Neural cell (in vitro differentiated cells): ENCODE data around the gene AP3S2. TPM values are rescaled to one million over a fixed set of nuclear protein-coding genes. Genes with fewer than 3 reads are reported as not detected.

Source experiments
- H2AFZ ChIP-seq: fragments of 200-600, 300-800 bp; sonication (generic), shearing (Covaris generic); 2 replicates; pipeline ENCODE4 v1.6.0; 2014; ENCODE audit warnings: low read depth, mild to moderate bottlenecking, antibody characterized with exemption, low read length, moderate library complexity
- H3F3A ChIP-seq: fragments of 200-600 bp; shearing (Covaris generic); 2 replicates; pipeline ENCODE4 v1.6.1; 2016; ENCODE audit warnings: mild to moderate bottlenecking, moderate library complexity, mixed read lengths, antibody characterized with exemption, low read length; ENCODE audit not compliant: insufficient read depth, poor library complexity, severe bottlenecking
- H3K27ac ChIP-seq: fragments of 200-600, 300-800 bp; sonication (generic), shearing (Covaris generic); 2 replicates; pipeline ENCODE4 v1.5.1; 2014; ENCODE audit warnings: mild to moderate bottlenecking, low read length, moderate library complexity
- H3K27me3 ChIP-seq: fragments of 300-800, 200-600 bp; sonication (generic), shearing (Covaris generic); 2 replicates; pipeline ENCODE4 v1.6.0; 2014; ENCODE audit warnings: mild to moderate bottlenecking, low read depth, low read length, moderate library complexity; ENCODE audit not compliant: insufficient read depth
- H3K36me3 ChIP-seq: fragments of 300-800, 200-600 bp; sonication (generic), shearing (Covaris generic); 2 replicates; pipeline ENCODE4 v1.5.1; 2014; ENCODE audit warnings: mild to moderate bottlenecking, antibody characterized with exemption, low read length, moderate library complexity; ENCODE audit not compliant: insufficient read depth
- H3K4me2 ChIP-seq: fragments of 300-800, 200-600 bp; sonication (generic), shearing (Covaris generic); 2 replicates; pipeline ENCODE4 v1.6.0; 2014; ENCODE audit warnings: mild to moderate bottlenecking, low read length
- H3K4me3 ChIP-seq: fragments of 300-800, 200-600 bp; sonication (generic), shearing (Covaris generic); 2 replicates; pipeline ENCODE4 v1.5.1; 2014; ENCODE audit warnings: mild to moderate bottlenecking, low read length, moderate library complexity
- H3K79me2 ChIP-seq: fragments of 200-600 bp; shearing (Covaris generic); replicated peaks from 2 replicates; pipeline ENCODE4 v1.6.0; 2014; ENCODE audit warnings: mild to moderate bottlenecking, low read length, moderate library complexity; ENCODE audit not compliant: insufficient read depth
- H3K9ac ChIP-seq: fragments of 300-800, 200-600 bp; sonication (generic), shearing (Covaris generic); 2 replicates; pipeline ENCODE4 v1.6.1; 2016; ENCODE audit warnings: mild to moderate bottlenecking, low read length, mixed read lengths
- H3K9me2 ChIP-seq: fragments of 200-600 bp; shearing (Covaris generic); 2 replicates; pipeline ENCODE4 v1.6.1; 2016; ENCODE audit warnings: mild to moderate bottlenecking, low read length, mixed read lengths; ENCODE audit not compliant: insufficient read depth
- H3K9me3 ChIP-seq: fragments of 200-600, 300-800 bp; sonication (generic), shearing (Covaris generic); 2 replicates; pipeline ENCODE4 v1.6.1; 2016; ENCODE audit warnings: mild to moderate bottlenecking, mixed run types, low read length, moderate library complexity, mixed read lengths
- H4K20me1 ChIP-seq: fragments of 200-600 bp; shearing (Covaris generic); 2 replicates; pipeline ENCODE4 v1.6.1; 2016; ENCODE audit warnings: mild to moderate bottlenecking, mixed run types; ENCODE audit not compliant: insufficient read depth
- EP300 ChIP-seq: fragments of 450-650 bp; conservative IDR thresholded peaks from 2 replicates; pipeline ENCODE4 v1.6.1; 2014; ENCODE audit warnings: antibody characterized with exemption, mild to moderate bottlenecking, moderate library complexity; ENCODE audit not compliant: poor library complexity, severe bottlenecking
- EZH2 ChIP-seq: fragments of 200-600, 300-800 bp; shearing (Covaris generic), sonication (generic); IDR thresholded peaks from 2 replicates; pipeline ENCODE4 v1.6.1; 2014; ENCODE audit warnings: antibody characterized with exemption, low read length, borderline replicate concordance, mild to moderate bottlenecking; ENCODE audit not compliant: insufficient read depth, poor library complexity, severe bottlenecking
- MXI1 ChIP-seq: fragments of 450-650 bp; conservative IDR thresholded peaks from 2 replicates; pipeline ENCODE4 v1.6.1; 2014; ENCODE audit warnings: antibody characterized with exemption, mild to moderate bottlenecking; ENCODE audit not compliant: poor library complexity, severe bottlenecking
- POLR2AphosphoS5 ChIP-seq: IDR thresholded peaks from 2 replicates; pipeline ENCODE4 v1.6.1; 2012
- RAD21 ChIP-seq: fragments of 450-650 bp; conservative IDR thresholded peaks from 2 replicates; pipeline ENCODE4 v1.6.1; 2014; ENCODE audit warnings: antibody characterized with exemption, mild to moderate bottlenecking, moderate library complexity
- SMC3 ChIP-seq: fragments of 450-650 bp; conservative IDR thresholded peaks from 2 replicates; pipeline ENCODE4 v1.6.1; 2014; ENCODE audit warnings: antibody characterized with exemption, mild to moderate bottlenecking, moderate library complexity; ENCODE audit not compliant: poor library complexity
- TAF1 ChIP-seq: IDR thresholded peaks from 2 replicates; pipeline ENCODE4 v1.6.1; 2012; ENCODE audit warnings: low read depth
- polyA plus RNA-seq: library from polyadenylated mRNA; depleted of rRNA; stranded (reverse); fragments of >200 nt; gene quantifications from 2 replicates; pipeline ENCODE4 v1.2.3, GENCODE V29; 2014
- TF ChIP-seq, protein P1 (sequence below): IDR thresholded peaks from 2 replicates; pipeline ENCODE4 v1.6.1; 2012; ENCODE audit warnings: borderline replicate concordance
- TF ChIP-seq, protein P2 (sequence below): fragments of 450-650 bp; IDR thresholded peaks from 2 replicates; pipeline ENCODE4 v1.5.1; 2014; ENCODE audit warnings: antibody characterized with exemption, mild to moderate bottlenecking, moderate library complexity; ENCODE audit not compliant: poor library complexity, severe bottlenecking

AP3S2 gene
- polyA plus RNA-seq, 1 donor from 2014 or later = 47.6 TPM

DNA sequence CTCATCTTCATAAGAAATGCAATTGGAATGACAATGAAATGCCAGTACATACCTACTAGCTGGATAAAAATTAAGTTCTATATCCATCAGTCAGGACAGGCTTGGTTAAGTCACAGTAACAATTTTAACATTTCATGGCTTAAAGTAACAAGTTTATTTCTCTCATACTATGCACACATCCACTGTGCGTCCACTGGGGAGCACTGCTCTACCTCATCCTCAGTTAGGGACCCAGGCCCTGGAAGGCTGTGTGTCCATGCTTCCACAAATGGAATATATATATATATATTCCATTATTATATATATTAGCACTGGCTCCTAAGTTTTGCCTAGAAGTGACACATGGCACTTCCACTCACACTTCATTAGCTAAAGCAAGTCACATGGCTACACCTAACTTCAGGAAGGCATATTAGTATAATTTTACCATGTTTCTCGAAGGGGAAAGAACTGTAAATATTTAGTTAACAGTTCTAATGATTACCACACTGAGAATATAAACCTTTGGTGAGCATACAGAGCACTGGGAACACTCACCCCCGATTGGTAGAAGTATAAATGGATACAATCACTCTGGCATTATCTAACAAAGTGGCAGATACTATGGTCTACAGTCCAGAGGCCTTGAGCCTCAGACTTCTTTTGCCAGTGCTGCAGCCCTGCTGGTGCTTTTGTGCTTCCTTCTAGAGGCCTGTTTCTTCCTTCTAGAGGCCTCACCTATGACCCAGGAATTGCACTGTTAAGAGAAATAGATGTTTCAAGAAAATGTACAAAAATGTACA lies 28.6 kb downstream of the AP3S2 start:
- Histone ChIP-seq H3K27ac (no peak overlapping the region), H3K9ac (no peak overlapping the region), H3K36me3 (peaks cover 8% of the 10 kb centered on the region), H3K4me3 (no peak overlapping the region), H2AFZ (no peak overlapping the region), H3K9me2 (no peaks in the 10 kb centered on the region), H3K79me2 (no peaks in the 10 kb centered on the region), H3F3A (no peaks in the 10 kb centered on the region), H3K9me3 (no peaks in the 10 kb centered on the region), H3K27me3 (no peaks in the 10 kb centered on the region), H4K20me1 (no peaks in the 10 kb centered on the region), H3K4me2 (no peak overlapping the region)
- TF ChIP-seq, protein P1, sequence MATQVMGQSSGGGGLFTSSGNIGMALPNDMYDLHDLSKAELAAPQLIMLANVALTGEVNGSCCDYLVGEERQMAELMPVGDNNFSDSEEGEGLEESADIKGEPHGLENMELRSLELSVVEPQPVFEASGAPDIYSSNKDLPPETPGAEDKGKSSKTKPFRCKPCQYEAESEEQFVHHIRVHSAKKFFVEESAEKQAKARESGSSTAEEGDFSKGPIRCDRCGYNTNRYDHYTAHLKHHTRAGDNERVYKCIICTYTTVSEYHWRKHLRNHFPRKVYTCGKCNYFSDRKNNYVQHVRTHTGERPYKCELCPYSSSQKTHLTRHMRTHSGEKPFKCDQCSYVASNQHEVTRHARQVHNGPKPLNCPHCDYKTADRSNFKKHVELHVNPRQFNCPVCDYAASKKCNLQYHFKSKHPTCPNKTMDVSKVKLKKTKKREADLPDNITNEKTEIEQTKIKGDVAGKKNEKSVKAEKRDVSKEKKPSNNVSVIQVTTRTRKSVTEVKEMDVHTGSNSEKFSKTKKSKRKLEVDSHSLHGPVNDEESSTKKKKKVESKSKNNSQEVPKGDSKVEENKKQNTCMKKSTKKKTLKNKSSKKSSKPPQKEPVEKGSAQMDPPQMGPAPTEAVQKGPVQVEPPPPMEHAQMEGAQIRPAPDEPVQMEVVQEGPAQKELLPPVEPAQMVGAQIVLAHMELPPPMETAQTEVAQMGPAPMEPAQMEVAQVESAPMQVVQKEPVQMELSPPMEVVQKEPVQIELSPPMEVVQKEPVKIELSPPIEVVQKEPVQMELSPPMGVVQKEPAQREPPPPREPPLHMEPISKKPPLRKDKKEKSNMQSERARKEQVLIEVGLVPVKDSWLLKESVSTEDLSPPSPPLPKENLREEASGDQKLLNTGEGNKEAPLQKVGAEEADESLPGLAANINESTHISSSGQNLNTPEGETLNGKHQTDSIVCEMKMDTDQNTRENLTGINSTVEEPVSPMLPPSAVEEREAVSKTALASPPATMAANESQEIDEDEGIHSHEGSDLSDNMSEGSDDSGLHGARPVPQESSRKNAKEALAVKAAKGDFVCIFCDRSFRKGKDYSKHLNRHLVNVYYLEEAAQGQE = no peak

DNA sequence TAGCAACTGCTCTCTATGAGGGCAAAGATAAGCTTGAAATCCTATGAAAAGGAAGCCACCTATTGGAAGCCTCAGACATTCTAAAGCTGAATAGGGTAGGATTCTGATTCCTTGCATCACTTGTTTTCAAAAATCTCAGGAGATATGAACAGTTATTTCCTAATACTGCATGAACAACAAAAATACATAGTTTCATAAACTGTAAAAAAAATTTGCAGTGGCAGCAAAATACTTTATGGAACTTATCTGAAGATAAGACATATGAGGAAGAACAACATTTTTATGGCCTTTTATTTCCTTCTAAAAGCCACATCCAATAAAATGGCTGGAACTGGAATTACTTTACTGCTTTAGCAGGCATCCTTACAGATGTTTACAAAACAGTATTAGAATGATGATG lies 29.9 kb downstream of the AP3S2 start:
- Histone ChIP-seq H3K27ac (no peak overlapping the region), H3K27me3 (no peaks in the 10 kb centered on the region), H3K9me3 (no peaks in the 10 kb centered on the region), H3K4me3 (no peak overlapping the region), H3K36me3 (peaks cover 8% of the 10 kb centered on the region), H4K20me1 (no peaks in the 10 kb centered on the region), H3F3A (no peaks in the 10 kb centered on the region), H3K9ac (no peak overlapping the region), H3K4me2 (no peak overlapping the region), H3K9me2 (no peaks in the 10 kb centered on the region), H3K79me2 (no peaks in the 10 kb centered on the region), H2AFZ (no peak overlapping the region)
- no peak for TF ChIP-seq POLR2AphosphoS5
- TF ChIP-seq EZH2 = no peak
- no peak for TF ChIP-seq TAF1
- TF ChIP-seq EP300 = no peak
- no peak for TF ChIP-seq SMC3
- TF ChIP-seq, protein P1 = no peak
- TF ChIP-seq RAD21 = no peak
- TF ChIP-seq, protein P2, sequence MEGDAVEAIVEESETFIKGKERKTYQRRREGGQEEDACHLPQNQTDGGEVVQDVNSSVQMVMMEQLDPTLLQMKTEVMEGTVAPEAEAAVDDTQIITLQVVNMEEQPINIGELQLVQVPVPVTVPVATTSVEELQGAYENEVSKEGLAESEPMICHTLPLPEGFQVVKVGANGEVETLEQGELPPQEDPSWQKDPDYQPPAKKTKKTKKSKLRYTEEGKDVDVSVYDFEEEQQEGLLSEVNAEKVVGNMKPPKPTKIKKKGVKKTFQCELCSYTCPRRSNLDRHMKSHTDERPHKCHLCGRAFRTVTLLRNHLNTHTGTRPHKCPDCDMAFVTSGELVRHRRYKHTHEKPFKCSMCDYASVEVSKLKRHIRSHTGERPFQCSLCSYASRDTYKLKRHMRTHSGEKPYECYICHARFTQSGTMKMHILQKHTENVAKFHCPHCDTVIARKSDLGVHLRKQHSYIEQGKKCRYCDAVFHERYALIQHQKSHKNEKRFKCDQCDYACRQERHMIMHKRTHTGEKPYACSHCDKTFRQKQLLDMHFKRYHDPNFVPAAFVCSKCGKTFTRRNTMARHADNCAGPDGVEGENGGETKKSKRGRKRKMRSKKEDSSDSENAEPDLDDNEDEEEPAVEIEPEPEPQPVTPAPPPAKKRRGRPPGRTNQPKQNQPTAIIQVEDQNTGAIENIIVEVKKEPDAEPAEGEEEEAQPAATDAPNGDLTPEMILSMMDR = no peak
- TF ChIP-seq MXI1 = no peak
